ENCODE data around the gene RGS3. TPM values are rescaled to one million over a fixed set of nuclear protein-coding genes. Genes with fewer than 3 reads are reported as not detected.

Gene RGS3
- total RNA-seq, 2 experiments from 2014 or later = 57.1 to 76.4 TPM

Other genes with a start within 250 kb of the RGS3 start
- 10 to 100 TPM; 40.4 to 42.8 TPM for gene FKBP15, start 242.4 kb upstream of the RGS3 start, total RNA-seq
- 10 to 100 TPM in 1 of 2 experiments, 1 to 10 TPM in 1; 8.7 to 12.2 TPM for gene SLC31A1, start 242.2 kb upstream of the RGS3 start, total RNA-seq
- 10 to 100 TPM; 25.6 to 33.6 TPM for gene CDC26, start 188.2 kb upstream of the RGS3 start, total RNA-seq
- 10 to 100 TPM; 34.0 to 43.4 TPM for gene PRPF4, start 188.1 kb upstream of the RGS3 start, total RNA-seq
- not detected for gene RNF183, start 160.4 kb upstream of the RGS3 start, total RNA-seq
- 1 to 10 TPM; 1.1 TPM for gene WDR31, start 123.5 kb upstream of the RGS3 start, total RNA-seq
- 1 to 10 TPM; 6.0 to 7.2 TPM for gene BSPRY, start 114.2 kb upstream of the RGS3 start, total RNA-seq
- 10 to 100 TPM; 15.8 to 16.4 TPM for gene HDHD3, start 86.7 kb upstream of the RGS3 start, total RNA-seq
- gene ALAD, start 62.4 kb upstream of the RGS3 start, total RNA-seq = 10 to 100 TPM; 27.5 to 29.0 TPM
- 10 to 100 TPM; 55.0 to 72.7 TPM for gene POLE3, start 53.1 kb upstream of the RGS3 start, total RNA-seq
- under 1 TPM; 0.16 to 0.41 TPM for gene C9orf43, start 53.0 kb upstream of the RGS3 start, total RNA-seq

All from activated CD8-positive, alpha-beta memory T cell treated with anti-CD3 and anti-CD28 coated beads, Interleukin-2, amount 10 ng/mL, durations not matched to agents 7 days and 5 days (primary cell).